HG03103 (cell line): Measurements from ENCODE around the gene STEAP1B.

Source experiments
- ATAC-seq: cut with Tn5 transposase; IDR thresholded peaks from one replicate; pipeline ENCODE4 v1.9.1; 2021; ENCODE audit warnings: low read depth; ENCODE audit not compliant: unreplicated experiment

STEAP1B gene

GRCh38 chr7:22377703-22378102 is 122.3 kb downstream of the STEAP1B start:
- no peak for ATAC-seq

DNA sequence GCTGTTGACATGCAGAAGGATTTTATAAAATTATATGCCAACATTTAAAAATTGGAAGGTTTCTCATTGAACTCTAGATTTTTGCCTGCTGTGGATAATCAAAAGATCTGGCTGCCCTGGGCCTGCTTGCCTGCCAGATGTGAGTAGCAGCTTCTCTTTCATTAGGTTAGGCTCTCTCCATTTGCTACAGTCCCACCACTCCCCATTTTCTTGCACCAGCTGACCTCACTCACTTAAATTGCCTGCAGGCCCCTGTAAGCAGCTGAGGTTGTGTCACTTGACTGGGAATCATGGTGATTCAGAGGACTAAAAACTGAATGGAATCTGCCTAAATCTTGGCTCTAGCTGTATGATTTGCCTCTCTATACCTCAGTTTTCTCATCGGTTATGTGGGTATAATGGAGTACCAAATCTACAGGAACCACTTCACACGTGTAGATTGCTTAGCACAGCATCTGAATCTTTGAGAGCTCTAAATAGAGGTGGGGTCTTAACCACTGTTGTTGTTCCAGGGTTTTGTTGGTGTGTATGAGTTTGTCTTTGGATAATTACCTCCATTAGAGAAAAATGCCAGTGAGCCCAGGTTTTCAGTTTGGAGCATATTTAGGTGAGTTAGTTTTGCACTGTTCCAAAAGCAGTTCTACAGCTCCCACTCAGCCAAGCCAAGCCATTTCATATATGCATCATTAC is 124.5 kb downstream of the STEAP1B start:
- no peak for ATAC-seq

DNA sequence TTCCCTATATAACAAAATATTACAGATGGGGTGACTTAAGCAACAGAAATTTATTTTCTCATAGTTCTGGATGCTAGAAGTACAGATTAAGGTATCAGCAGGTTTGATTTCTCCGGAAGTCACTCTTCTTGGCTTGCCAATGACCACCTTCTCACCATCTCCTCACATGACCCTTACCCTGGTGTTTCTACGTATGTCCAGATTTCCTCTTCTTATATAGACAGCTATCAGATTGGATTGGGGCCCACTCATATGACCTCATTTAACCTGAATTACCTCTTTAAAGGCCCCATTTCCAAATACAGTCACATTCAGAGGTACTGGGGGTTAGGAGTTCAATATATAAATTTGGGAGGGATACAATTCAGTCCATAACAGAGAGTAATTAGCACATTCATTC is 126.1 kb downstream of the STEAP1B start:
- no peak for ATAC-seq

GRCh38 chr7:22373388-22373787 is 126.6 kb downstream of the STEAP1B start:
- ATAC-seq = no peak

DNA sequence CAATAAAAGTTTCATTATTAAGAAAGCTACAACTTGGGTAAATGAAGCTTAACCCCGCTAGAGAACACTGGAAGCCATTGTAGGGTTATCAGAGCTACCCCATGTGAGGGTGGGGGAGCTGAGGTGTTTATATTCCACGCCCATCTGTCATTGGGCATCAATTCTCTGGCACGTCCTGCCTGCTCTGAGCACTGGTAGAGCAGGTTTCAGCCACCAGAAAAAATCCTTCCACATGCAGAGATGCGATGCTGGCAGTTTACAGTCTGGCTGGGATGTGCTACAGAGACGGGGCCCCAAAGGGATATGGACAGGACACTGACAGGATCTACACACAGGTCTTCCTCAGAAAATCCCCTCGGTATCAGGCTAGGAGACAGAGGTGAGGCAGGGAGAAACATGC is 127.1 kb downstream of the STEAP1B start:
- no peak for ATAC-seq

DNA sequence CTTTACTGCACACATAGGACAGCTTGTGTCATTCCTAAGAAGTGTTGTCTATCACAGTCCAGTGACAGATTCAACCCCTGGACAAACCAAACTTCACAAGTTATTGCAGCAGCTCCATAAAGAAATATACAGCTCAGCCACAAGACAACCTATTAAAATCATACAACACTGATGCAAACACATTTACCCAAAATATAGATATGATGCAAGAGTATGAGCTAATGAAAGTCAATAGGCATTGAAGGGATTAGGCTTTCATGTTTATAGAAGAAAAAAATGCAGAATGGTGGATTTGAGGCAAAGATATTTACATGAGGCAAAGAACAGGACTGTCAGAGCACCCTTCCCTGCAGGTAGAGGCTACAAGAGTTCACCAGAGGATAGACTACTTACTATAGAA is 128.1 kb downstream of the STEAP1B start:
- no peak for ATAC-seq
